ENCODE data around the gene ACOT13.

- TF ChIP-seq CTCF (conservative IDR thresholded peaks at IDR 0.05) (no peak), ZFX (IDR thresholded peaks at IDR 0.05) (no peak)
Measured at GRCh38 chr6:24709014-24709711, 42.3 kb downstream of the ACOT13 start.

Measured in C4-2B (cell line).